Fibroblast of the conjunctiva (primary cell): ENCODE results near the gene TRPV3.
"Not testable (repeated sequence)": the region's sequence is repeated elsewhere in the genome, so short reads cannot be mapped to it uniquely, and the experiment has no call there.

Source experiments
- DNase-seq: peaks from one replicate; pipeline ENCODE4 v3.0.0-alpha.2; 2010; ENCODE audit warnings: low read depth

TRPV3 gene

GRCh38 chr17:3557768-3558583 is at the start of gene TRPV3:
TRPV3 (minus strand) TSS chr17:3557812; CDS start chr17:3554850, 2,962 bp downstream.
- no peak for DNase-seq

DNA sequence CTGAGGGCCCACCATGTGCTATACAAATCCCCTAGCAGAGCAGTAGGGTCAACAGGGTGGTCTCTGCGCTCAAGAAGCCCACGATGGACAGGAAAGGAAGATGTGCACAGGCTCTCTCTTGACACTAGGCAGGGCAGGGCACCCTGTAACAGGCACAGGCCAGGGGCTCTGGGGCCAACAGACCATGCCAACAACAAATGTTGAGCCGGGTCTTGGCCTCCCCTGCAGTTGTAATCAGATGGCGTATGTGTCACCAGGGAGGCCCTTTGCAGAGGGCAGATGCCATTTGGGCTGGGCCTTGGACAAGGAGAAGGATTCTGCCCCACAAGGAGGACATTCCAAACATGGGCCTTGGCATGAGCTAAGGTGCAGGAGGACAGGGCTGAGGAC is 46.3 kb upstream of the TRPV3 start:
- DNase-seq: no peak

DNA sequence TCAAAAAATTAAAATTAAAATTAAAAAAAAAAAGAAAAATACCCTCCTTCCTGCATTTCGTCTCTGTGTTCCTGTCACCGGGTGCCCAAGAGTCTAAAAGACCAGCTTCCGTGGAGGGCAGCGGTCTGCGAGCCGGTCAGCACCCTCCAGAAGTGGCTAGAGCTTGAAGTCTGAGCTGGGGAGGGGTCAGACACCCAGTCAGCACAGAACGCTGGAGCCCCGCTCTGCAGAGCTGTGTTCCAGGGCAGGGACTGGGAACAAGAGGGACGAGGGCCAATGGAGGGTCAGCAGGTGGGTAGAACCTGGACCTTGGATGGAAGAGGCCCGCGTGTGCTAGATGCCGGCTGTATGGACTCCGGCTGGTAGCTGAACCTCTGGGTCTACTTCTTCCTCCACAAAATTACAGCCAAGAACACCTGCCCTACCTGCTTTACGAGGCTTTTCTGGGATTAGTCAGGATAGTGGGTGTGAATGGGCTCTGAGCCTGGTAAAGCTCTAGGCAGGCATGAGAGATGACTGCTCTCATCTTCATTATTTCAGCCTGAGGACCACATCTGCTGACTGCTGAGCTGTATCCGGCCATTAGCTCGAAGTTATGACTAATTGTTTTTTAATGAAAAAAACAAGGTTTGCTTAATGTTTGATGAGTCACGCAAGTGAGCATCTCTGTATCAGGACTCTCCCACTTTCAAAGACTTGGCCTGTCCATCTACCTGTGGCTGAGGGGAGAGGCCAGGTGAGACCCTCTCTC is 45.7 kb upstream of the TRPV3 start:
- no peak for DNase-seq

DNA sequence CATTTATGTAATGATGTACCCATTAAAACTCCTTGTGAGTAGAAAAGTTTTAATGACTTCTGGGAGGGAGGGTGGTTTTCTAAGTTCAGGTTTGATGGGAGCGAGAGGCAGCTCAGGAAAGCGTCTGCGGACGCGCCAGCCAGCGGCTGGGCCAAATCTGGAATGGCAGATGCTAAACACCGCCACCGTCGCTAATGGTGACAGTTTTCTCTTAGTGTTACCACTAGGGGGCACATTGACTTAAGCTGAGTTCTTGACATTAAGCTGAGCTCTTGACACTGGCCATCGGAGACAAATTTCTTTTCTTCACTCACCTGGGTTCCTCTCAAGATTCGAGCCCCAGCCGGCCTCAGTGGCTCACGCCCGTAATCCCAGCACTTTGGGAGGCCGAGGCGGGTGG is 44.9 kb upstream of the TRPV3 start:
- DNase-seq: no peak

DNA sequence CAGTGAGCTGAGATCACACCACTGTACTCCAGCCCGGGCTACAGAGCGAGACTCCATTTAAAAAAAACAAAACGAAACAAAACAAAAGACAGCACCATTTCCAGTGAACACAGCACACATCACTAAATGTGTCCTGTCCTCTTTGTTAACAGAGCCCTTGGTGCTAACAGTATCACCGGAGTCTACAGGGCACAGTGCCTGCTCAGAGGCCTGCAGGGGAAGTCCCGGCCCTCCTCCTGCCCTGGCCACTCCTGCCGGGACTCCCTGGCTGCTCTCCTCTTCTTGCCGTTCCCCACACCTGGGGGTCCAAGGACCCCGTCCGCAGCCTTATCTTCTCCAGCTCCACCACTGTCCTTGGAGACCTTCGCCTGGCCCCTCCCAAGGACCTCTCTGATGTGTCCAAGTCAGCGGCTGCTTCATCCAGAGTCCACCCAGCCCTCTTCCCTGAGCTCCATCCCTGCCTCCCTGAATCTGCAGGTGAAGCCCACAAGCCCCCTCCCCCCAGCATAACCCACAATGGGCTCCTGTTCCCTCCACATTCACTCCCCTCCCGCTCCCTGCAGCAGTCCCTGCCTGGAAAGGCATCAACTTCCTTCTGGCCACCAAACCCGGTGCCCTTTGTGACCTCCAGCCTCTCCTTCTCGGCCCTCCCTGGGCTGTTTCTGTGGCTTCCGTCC is 43.1 kb upstream of the TRPV3 start:
- DNase-seq: no peak

- no peak for DNase-seq
These were observed 40.5 kb upstream of the TRPV3 start for GRCh38 chr17:3598078-3598477.

DNA sequence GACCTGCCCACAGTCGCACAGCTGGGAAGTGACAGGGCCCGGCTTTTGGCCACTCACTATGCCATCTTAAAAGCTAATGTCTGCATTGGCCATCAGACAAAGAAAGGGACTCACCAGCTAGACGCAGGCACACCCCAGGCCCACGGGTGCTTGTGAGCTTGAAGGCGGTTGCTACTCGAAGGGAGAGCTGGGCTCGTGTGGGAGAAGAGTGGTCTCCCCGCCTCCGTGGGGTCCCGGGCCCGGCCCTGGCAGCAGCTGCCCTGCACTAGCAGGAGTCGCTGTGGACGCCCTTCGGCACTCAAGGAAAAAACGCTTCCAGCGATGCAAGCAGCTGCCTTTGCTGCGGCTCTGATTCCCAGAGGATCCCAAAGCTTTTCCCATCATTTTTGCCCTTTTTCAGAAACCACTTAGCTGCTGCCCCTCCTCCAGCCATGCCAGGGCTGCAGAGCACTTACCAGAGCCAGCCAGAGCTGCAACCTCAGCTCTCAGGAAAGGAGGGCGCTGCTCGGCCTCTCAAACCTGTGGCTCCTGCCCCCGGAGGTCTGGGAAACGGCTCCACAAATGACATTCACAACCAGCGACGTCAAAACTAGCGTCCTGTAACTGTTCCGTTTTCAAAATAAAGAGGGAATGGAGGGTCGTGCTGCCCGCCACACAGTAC is 39.3 kb upstream of the TRPV3 start:
- DNase-seq: no peak

- no peak for DNase-seq
These were observed 37.4 kb upstream of the TRPV3 start for GRCh38 chr17:3594976-3595375.

- no peak for DNase-seq
These were observed 36.6 kb upstream of the TRPV3 start for GRCh38 chr17:3594051-3594800.

- no peak for DNase-seq
These were observed 35.8 kb upstream of the TRPV3 start for GRCh38 chr17:3593384-3593783.

DNA sequence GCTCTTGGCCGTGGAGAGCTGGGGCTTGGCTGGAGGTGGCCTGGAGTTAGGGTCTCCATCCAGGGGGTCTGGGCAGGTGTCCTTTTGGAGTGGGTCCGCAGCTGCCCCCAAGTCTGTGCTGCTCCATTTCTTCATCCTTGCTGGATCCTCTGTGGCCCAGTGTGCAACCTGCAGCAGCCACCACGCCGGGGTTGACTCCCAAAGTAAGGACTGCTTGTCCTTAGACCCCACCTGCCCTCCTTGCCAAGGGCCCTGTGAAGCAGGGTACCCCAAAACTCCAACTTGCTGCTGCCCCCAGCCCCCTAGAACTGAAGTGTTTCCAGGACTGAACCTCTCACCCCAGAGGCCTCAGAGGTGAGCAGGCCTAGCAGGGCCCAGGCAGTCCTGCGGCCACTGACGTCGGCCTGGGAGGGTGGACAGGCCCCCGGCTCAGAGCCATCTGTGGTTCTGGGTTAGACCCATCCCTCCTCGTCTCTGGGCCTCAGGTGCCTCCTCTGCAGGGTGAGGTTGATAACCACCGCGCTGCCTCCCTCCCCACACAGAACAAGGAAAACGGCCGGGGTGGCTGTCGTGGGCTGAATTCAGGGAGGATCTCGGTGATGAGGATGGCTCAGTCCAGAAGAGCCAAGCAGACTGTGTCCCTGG is 34.7 kb upstream of the TRPV3 start:
- no peak for DNase-seq

- DNase-seq: no peak
These were observed 33.2 kb upstream of the TRPV3 start for GRCh38 chr17:3590768-3591167.

DNA sequence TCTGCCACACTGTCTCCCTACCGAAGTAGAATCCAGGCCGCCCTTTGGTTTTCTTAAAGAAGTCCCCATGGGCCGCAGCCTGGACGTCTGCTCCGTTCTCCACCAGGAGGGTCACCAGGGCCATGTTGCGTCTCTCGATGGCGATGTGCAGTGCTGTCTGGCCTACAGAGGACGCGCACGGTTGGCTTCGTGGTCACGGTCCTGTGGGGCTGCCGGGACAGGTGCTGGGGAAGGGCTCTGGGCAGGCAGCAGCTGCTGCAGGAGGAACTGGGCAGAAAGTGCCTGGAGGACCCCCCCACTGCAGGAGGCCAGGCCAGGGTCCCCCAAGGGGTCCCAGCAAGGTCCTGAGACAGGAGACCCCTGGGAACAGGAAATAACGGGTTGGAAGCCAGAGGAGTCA is 32.6 kb upstream of the TRPV3 start:
- DNase-seq: no peak

- DNase-seq: no peak
These were observed 32.2 kb upstream of the TRPV3 start for GRCh38 chr17:3589784-3590183.

GRCh38 chr17:3585826-3586225 is 28.2 kb upstream of the TRPV3 start:
- DNase-seq: no peak

DNA sequence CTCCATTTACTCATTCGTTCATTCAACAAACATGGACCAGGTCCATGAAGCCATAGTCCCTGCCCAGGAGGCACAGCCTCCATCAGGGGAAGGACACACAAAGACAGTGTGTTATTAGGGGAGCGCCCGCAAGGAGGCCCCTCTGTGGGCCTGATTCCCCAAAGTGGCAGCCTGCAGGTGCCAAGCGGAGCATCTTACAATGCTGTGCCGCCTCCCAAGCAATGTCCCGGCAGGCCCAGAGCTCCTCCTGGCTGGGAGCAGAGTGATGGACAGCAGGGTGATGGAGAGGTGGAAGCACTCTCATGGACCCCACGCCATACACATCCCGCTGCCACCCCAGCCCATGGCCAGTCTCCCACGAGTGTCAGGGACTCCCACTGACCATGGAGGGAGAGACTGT is 25.8 kb upstream of the TRPV3 start:
- no peak for DNase-seq

DNA sequence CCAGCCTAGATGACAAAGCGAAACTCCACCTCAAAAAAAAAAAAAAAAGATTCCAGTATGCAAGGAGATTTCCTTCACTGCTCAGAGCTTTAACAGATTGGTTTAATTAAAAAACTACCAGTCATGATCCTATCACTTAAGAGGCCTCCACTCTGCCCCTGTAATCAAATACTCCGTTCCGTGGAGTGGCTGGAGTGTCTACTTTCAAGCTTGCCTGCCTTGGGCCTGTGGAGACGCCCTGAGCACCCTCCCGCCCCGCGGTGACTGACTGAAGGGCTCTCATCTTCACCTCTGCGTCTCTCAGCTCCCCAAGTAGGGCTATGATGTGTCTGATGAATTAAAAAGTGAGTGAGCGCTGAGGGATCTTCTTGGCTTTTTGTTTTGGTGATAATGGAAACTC is 25.3 kb upstream of the TRPV3 start:
- no peak for DNase-seq

DNA sequence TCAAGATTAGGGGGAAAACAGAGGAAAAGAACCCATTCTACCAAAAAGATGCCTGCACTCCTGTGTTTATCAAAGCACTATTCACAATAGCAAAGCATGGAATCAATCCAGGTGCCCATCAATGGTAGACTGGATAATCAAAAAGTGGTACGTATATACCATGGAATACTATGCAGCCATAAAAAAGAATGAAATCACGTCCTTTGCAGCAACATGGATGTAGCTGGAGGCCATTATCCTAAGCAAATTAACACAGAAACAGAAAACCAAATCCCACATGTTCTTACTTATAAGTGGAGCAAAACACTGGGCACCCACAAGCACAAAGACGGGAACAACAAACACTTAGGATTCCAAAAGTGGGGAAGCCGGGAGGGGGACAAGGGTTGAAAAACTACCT is 21.1 kb upstream of the TRPV3 start:
- DNase-seq: not testable (repeated sequence)

GRCh38 chr17:3576970-3577369 is 19.4 kb upstream of the TRPV3 start:
- DNase-seq: no peak

DNA sequence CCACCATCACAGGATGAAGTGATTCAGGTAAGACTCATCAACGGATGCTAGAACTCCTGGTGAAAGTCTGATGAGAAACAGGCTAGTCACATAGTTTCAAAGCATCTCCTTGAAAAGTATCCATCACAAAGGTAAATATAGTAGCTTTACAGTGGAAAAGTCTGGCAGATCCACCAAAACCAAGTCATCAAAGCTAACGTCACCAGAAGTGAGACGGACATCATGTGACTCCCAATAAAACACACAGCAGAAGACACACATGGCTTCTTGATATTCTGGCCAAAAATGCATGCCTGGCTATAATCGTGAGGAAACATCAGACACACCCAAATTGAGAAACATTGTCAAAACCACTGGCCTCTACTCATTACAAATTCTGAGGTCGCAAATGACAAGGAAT is 17.9 kb upstream of the TRPV3 start:
- DNase-seq: no peak

DNA sequence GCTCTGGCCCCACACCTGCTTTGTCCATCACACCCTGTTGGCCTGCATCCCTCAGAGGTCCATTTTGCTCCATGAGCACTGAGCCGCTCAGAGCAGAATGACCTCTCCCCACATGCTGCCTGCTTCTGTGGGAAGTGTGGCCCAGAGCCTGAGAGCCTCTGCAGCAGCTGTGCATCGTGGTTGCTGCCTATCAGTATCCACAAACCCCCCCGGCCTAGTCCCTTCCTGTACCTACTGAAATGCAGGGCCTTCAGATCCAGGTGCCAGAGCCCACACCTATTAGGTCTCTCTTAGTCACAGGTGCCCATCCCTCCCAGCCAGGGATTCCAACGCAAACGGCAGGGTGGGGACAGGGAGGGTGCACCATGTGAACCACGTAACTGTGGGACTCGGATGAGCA is 16.6 kb upstream of the TRPV3 start:
- DNase-seq: no peak
